ENCODE data around the gene NCOR2.

- TF ChIP-seq POLR2A (IDR thresholded peaks at IDR 0.05) (no peak), CTCF (IDR thresholded peaks at IDR 0.05) (no peak)
These were observed 22.4 kb downstream of the NCOR2 start for GRCh38 chr12:124544983-124545382.
